Measurements from ENCODE around the gene ACTL9.
A peak's percentile ranks its signal among the peaks of the same experiment; 100 is the strongest.

DNA sequence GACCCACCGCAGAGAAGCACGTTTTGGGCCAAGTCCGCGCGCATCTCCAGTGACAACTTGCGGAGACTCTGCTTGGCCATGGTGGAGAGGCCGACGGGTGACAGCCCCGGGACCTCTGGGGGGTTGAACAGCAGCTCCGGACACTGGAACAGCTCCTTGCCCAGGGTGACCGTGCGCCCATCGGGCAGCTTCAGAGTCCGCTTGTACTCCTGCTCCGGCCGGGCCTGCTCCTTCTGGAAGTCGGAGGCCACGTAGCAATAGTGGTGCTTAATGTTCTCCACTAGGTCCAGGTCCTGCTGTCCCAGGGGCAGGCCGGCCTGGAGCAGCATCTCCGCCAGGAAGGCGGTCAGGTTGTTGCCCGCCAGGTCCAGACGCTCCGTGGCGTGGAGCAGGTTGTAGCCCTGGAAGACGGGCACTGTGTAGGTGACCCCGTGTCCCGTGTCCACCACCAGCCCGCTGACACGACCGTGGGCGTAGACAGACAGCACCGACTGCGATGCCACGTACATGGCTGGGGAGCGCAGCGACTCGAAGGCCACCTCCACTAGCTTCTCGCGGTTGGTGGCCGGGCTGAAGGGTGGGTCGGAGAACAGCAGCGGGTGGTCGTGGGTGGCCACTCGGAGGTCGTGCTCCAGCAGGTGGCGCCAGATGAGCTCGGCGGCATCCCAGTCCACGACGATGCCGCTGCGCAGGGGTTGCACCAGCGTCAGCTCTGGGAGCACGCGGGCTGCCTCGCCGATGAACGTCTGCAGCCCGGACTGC is 743 bp downstream of the ACTL9 start:
- TF ChIP-seq POLR2AphosphoS5 (IDR thresholded peaks at IDR 0.05; ENCODE audit: low read depth), result no peak
- peak; percentile 58 to 78 for TF ChIP-seq CTCF (conservative IDR thresholded peaks at IDR 0.05; ENCODE audit: low read depth in 2 of 2)
- no peak for TF ChIP-seq EZH2 (IDR thresholded peaks at IDR 0.05; ENCODE audit: low read depth, unreplicated experiment)
- TF ChIP-seq, protein P1, sequence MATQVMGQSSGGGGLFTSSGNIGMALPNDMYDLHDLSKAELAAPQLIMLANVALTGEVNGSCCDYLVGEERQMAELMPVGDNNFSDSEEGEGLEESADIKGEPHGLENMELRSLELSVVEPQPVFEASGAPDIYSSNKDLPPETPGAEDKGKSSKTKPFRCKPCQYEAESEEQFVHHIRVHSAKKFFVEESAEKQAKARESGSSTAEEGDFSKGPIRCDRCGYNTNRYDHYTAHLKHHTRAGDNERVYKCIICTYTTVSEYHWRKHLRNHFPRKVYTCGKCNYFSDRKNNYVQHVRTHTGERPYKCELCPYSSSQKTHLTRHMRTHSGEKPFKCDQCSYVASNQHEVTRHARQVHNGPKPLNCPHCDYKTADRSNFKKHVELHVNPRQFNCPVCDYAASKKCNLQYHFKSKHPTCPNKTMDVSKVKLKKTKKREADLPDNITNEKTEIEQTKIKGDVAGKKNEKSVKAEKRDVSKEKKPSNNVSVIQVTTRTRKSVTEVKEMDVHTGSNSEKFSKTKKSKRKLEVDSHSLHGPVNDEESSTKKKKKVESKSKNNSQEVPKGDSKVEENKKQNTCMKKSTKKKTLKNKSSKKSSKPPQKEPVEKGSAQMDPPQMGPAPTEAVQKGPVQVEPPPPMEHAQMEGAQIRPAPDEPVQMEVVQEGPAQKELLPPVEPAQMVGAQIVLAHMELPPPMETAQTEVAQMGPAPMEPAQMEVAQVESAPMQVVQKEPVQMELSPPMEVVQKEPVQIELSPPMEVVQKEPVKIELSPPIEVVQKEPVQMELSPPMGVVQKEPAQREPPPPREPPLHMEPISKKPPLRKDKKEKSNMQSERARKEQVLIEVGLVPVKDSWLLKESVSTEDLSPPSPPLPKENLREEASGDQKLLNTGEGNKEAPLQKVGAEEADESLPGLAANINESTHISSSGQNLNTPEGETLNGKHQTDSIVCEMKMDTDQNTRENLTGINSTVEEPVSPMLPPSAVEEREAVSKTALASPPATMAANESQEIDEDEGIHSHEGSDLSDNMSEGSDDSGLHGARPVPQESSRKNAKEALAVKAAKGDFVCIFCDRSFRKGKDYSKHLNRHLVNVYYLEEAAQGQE (IDR thresholded peaks at IDR 0.05; ENCODE audit: unreplicated experiment), result no peak
- no peak for TF ChIP-seq STAT1 (IDR thresholded peaks at IDR 0.05; ENCODE audit: unreplicated experiment)
- no peak for TF ChIP-seq EZH2phosphoT487 (IDR thresholded peaks at IDR 0.05; ENCODE audit: unreplicated experiment)
- TF ChIP-seq JUNB (IDR thresholded peaks at IDR 0.05; ENCODE audit: unreplicated experiment), result no peak
- no peak for TF ChIP-seq NANOG (IDR thresholded peaks at IDR 0.05; ENCODE audit: borderline replicate concordance)
- TF ChIP-seq, protein P2, sequence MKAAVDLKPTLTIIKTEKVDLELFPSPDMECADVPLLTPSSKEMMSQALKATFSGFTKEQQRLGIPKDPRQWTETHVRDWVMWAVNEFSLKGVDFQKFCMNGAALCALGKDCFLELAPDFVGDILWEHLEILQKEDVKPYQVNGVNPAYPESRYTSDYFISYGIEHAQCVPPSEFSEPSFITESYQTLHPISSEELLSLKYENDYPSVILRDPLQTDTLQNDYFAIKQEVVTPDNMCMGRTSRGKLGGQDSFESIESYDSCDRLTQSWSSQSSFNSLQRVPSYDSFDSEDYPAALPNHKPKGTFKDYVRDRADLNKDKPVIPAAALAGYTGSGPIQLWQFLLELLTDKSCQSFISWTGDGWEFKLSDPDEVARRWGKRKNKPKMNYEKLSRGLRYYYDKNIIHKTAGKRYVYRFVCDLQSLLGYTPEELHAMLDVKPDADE (IDR thresholded peaks at IDR 0.05), result no peak
- TF ChIP-seq CREB1 (CRISPR knock-in tag; IDR thresholded peaks at IDR 0.05; ENCODE audit: low read depth), result no peak
